ENCODE data around the gene MGAT1.

MGAT1 gene

DNA sequence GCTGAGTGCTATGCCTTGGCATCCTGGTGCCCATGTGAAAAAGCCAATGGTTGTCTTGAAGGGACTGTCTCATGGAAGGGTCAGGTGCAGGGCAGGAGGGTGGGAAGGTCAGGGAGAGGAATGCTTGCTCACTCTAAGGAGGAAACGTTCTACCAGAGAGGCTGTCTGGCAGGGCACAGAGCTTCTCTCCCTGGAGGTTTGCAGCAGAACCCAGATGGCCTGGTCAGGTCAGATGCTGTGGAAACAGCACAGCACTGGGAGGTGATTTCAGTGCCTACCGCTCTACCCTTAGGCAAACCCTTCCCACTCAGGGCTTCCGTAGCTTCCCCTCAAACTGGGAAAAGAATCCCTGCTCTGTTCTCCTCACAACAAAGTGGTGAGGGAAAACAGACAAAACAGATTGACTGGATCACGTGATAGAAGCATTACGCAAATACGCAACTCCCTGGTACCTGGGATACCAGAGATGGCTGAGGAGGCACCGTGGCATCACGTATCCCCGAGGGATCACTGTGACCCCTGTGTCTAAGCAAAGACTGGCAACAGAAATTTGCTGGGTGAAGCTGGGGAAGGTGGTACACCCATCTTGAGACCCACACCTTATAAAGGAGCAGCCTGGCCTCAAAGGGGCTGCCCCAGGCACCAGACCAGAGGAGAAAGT is 3.9 kb upstream of the MGAT1 start:
- no peak for TF ChIP-seq POLR2A (IDR thresholded peaks at IDR 0.05; ENCODE audit: low read depth, low read length)
- FAIRE-seq (no peak), DNase-seq (ENCODE audit: insufficient read length, low spot score) (no peak)

DNA sequence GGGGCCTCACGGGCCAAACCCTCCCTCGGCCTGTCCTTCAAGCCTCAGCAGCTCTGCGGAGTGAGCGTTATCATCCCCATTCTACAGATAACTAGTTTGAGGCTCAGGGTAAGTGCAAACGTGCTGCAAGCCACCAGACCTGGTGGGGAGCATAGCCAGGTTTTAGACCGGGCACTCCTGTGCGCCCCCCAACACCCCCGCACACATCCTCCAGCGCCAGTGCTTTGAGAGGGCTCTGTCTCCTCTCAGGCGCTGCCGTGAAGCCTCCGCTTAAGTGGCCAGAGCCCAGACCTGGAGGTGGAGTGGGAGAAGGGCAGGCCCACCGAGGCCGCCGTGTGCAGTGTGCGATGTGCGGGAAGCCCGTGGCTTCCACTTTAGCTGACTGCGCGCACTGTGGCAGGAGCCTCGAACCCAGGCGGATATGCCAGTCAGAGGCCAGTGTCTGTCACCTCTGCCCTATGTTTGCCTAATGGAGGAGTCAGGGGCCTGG is 1.6 kb upstream of the MGAT1 start:
- DNase-seq (ENCODE audit: insufficient read length, low spot score) (no peak), FAIRE-seq (no peak)
- TF ChIP-seq POLR2A (IDR thresholded peaks at IDR 0.05; ENCODE audit: low read depth, low read length): no peak

DNA sequence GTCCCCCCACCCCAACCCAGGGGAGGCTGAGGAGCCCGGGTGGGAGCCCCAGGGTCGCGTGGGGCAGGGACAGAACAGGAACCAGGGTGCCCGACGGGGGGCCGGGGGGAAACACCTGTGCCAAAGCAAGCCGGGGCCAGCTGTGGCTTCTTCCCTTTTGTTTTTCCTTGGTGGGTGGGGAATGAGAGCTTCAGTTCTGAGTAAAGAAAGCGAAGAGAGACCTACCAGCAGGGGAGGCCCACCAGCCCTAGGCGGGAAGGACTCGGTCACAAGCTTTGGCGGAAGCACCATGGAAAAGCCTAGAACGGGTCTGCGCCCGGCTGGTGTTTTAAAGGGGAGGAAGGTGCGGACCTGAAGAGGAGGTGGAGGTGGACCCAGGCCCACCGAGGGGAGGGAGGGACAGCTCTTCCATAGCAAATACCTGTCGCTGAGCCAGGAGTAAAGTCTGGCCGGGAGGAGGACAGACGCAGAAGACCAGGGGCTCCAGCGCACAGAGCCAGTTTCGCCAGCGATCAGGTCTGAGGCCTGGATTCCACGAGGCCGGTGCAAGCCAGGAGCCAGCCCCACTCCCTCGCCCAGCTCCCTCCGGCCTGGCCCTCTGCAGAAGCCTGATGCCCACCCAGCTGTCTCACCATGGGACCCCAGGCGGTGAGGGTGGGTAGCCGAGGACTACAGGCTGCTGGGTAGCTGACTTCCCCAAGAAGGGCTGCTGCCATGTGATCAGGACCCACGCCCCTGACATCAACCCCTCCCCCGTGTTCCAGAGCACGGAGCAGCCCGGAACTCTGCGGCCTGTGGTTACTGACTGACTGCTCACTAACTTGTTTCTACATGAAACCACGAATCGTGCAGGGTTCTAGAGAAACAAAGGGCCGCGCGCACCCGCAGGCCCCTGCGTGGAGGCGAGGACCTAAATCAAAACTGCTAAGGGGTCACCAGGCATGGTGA is 849 bp upstream of the MGAT1 start:
- TF ChIP-seq POLR2A (IDR thresholded peaks at IDR 0.05; ENCODE audit: low read depth, low read length): no peak
- FAIRE-seq: no peak
- no peak for DNase-seq (ENCODE audit: insufficient read length, low spot score)

DNA sequence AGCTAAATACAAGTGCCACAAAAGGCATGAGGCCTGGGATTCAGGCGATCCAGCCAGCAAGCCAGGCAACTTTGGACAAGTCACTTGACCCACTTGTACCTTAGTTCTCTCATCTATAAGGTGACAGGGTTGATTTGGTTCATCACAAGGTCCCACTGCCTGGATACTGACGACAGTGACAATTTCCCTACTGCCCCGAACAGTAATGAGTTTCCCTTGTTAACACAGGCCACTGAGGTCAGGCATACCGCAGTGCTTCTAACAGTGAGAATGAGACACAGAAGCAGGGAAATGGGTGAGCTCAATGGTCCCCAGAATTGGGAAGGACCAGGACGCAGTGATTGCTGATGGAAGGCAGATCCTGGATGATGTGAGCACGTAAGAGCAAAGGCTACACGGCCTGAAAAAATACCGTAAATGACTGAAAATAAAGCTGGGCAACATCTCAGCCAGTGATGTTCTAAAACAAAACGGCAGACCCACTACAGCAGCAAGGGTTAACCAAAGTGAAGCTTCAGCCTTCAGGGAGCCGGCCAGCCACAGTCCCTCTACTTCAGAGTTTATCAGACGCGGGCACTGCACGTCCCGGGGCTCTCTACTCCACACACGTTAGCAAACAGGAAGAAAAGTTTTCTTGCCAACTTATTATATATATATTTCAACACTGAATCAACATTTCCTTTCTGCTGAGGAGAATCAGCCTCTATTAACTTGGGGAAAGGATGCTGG is 846 bp downstream of the MGAT1 start:
- no peak for DNase-seq (ENCODE audit: insufficient read length, low spot score)
- FAIRE-seq: no peak
- TF ChIP-seq POLR2A (IDR thresholded peaks at IDR 0.05; ENCODE audit: low read depth, low read length): no peak

DNA sequence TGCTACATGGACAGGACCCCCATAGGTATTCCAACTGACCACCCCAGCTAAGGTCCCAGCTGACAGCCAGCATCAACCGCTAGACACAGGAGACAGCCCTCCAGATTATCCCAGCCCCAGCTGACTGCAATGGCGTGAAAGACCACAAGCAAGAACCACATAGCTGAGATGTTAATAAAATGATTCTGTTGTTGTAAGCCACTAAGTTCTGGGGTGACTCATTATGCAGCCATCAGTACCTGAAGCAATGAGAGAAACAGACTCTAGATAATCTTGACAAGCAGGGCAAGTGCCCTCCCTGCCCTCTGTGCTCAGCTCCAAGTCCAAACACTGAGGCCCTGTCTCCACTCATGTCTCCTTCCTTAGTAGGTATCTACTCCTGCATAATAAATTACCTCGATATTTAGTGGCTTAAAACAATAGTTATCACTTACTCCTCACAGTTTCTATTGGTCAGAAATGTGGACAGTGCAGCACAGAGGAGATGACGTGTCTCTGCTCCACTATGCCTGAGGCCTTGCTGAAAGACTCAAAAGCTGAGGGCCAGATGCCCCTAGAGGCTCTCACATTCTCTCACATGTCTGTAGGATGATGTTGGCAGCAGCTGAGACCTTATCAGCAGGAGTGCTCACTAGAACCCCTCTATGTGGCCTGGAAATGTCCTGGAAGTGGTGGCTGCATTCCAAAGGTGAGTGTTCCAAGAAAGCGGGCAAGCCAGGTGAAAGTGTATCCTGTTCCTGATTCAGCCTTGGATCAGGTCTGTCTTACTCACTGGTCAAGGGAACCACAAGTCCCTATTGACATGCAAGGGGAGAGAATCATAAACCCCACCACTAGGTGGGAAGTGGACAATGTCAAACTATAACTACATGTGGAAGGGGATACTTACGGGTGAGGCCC is 2.5 kb downstream of the MGAT1 start:
- TF ChIP-seq POLR2A (IDR thresholded peaks at IDR 0.05; ENCODE audit: low read depth, low read length): no peak
- FAIRE-seq: no peak
- DNase-seq (ENCODE audit: insufficient read length, low spot score): peak; percentile 83

DNA sequence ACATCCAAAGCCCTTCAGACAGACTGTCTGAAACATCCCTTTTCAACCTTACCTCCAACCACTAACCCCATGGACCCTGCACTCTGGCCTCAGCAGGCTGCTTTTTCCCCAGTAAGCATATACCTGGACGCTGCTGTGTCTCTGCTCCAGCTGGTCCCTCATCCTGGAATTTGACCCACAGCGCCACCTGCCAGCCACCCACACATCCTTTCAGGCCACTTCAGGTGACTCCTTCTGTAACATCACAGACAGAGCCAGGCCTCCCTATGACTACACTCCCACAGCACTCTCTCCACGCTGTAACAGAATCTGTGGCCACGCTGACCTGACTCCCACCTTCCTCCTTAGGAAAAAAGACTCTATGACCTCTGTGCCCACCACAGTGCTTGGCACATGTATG is 3.4 kb downstream of the MGAT1 start:
- DNase-seq (ENCODE audit: insufficient read length, low spot score) (no peak), FAIRE-seq (no peak)
- no peak for TF ChIP-seq POLR2A (IDR thresholded peaks at IDR 0.05; ENCODE audit: low read depth, low read length)

DNA sequence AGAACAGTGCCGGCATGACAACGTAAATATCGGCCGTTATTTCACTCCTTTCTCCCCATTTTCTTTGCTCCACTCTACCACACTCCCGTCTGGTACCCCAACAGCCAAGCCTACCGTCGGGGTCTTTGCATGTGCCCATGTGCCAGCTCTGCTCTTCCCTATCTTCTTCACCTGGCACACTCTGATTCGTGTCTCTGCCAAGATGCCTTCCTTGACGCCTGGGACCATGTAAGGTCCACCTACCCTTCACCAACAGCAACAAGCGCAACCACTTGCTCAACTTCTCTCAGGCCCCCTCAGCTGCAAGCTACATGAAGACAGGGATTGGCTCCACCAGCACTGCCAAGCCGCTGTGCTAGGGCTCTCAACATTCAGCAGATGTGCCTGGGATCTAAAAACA is 4.4 kb downstream of the MGAT1 start:
- FAIRE-seq (no peak), DNase-seq (ENCODE audit: insufficient read length, low spot score) (no peak)
- no peak for TF ChIP-seq POLR2A (IDR thresholded peaks at IDR 0.05; ENCODE audit: low read depth, low read length)

DNA sequence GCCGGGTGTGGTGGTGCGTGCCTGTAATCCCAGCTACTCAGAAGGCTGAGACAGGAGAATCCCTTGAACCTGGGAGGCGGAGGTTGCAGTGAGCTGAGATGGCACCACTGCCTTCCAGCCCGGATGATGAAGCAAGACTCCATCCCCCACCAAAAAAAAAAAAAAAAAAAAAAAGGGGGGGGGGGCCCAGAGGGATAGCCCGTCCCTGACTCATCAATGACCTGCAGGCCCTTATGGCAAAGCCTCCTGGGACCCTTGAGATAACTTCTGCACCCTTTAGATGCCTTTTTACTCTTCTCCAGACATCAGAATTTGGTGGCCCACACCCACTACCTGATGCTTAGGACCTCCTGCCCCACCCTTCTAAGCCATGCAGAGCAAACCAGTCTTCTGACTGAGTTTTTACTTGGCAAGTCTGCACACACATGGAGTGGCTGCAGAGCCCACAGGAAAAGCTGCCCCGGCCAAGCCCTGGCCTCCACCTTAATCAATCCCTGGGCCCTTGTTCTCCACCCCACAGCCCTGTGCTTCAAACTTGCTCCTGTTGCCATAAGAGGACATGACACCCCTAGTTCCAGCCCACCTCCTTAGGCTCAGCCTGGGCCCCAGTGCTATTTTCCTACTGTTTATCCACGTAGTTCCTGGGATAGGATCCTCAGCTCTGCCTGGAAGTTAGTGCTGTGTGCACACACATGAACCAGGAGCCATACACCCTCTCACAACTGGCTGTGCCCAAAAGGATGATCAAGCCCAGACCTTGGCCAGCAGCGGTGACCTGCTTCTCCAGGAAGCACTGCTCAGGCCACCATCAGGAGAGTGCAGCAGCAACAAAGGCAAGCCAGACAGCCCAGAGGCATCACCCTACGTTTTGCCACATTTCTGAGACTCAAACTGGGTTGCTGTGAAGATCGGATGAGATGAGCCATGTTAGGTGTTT is 5.1 kb downstream of the MGAT1 start:
- no peak for FAIRE-seq
- no peak for DNase-seq (ENCODE audit: insufficient read length, low spot score)
- TF ChIP-seq POLR2A (IDR thresholded peaks at IDR 0.05; ENCODE audit: low read depth, low read length): no peak

DNA sequence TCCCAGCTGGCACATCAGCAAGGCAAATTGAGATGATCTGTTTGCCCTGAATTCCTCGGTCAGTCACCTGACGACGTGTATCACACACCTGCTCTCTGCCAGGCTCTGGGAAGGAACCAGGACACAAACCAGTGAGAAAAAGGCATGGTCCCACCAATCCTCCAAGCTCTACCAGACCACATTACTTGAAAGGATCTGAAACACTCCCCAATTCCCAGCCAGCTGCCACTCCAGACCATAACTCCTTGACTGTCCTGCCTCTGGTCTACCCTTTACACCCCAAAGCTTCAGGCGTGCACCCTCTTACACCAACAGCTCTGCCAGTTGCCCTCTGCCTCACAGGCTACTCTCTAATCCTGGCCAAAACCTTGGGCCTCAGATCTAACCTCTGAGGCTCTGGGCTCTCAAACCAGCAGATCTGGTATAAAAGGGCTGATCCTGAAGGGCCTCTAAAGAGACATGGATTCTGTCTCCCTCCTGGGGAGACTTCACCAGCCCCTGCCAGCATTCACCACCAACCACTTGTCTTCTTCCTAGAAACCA is 6.8 kb downstream of the MGAT1 start:
- FAIRE-seq: no peak

DNA sequence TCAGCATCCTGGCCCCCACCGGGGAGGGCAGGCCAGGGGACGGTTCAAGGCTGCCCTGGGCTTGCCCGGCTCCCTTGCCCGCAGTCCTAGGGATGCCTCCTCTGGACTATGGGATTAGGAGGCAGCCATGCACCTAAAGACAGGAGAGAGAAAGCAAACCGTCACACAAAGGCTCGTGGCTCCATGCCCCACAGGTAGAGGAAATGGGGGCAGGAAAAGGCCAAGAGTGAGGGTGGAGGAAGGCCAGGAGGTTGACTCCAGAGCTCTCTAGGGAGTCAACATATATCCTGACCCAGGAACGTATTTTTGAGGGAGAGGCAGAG is 9.7 kb downstream of the MGAT1 start:
- FAIRE-seq: no peak

More for the DNA sequence above, 6.8 kb downstream of the MGAT1 start:
- TF ChIP-seq POLR2A (IDR thresholded peaks at IDR 0.05; ENCODE audit: low read depth, low read length): no peak
- DNase-seq (ENCODE audit: insufficient read length, low spot score): no peak

DNA sequence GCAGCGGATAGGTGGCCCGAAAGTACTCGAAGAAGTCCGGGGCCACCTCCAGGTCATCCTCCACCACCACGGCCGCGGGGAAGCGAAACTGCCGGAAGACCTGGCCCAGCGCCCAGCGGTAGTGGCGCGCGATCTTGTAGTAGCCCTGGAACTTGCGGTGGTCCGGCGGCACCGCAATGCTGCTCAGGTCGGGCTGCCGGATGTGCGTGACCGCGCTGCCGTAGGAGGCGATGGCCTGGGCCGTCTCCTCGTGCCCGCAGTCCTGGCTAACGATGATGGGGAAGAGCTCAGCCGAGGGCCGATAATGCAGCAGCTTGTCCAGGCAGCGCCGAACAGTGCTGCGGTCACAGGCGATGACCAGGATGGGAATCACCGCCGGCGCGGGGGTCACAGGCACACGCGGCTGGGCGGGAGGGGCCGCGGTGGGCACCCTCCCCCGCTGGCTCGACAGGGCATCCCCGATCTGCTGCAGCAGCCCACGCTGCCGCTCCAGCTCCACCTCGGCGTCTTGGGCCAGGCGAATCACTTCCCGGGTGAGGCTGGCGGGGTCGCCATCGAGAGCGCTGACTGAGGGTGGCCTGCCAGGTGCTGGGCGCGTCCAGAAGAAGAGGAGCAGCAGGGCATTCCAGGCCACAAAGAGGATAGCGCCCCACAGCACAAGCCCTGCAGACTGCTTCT is 10.2 kb downstream of the MGAT1 start:
- no peak for DNase-seq (ENCODE audit: insufficient read length, low spot score)
- FAIRE-seq: no peak
- no peak for TF ChIP-seq POLR2A (IDR thresholded peaks at IDR 0.05; ENCODE audit: low read depth, low read length)

More for the DNA sequence above, 9.7 kb downstream of the MGAT1 start:
- TF ChIP-seq POLR2A (IDR thresholded peaks at IDR 0.05; ENCODE audit: low read depth, low read length): no peak
- DNase-seq (ENCODE audit: insufficient read length, low spot score): no peak

Data from H54 (cell line).